Subcutaneous adipose tissue (tissue), 4 donors: ENCODE results near the gene LMNTD2. TPM values are rescaled to one million over a fixed set of nuclear protein-coding genes. Genes with fewer than 3 reads are reported as not detected.

ENCODE experiments used
- total RNA-seq, 4 donors: library from RNA; depleted of rRNA; stranded (reverse); fragments of >200 nt; gene quantifications; one replicate each; pipeline ENCODE4 v1.1.0, GENCODE V29; 2016
- TF ChIP-seq, protein P1 (sequence below): fragments of 450-650 bp; IDR thresholded peaks from one replicate; pipeline ENCODE4 v1.5.1; 2016; ENCODE audit warnings: low read depth, mild to moderate bottlenecking, control low read depth, antibody characterized with exemption, moderate library complexity

LMNTD2 gene
- total RNA-seq, 4 donors from 2014 or later: 0.65 to 2.4 (median 1.0) TPM

DNA sequence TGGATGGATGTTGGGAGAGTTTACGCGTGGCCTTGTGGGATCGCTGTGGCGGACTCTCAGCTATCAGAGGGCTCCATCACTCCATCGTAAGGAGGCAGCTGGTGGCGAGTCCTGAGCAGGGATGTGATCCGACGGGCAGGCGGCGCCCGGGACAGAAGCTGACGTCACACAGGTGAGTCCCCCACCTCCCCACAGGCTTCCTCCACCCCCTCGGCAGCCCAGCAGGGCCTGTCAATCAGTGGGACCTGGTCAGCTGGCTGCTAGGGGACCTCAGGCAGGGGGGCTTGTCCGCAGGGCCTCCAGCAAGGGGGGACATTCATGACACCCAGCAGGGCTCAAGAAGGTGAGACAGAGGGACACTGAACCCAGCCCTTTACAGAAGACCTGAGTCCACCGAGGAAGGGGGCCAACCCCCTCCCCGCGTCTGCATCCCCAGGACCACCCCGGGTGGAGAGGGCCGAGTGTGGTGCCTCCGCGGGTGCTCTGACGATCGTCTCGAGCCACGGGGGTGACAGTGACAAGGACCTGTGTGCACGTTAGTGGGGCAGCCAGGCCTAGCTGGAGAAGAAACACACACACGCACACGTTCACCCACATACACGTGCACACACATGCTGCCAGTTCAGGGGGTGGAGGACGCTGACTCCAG lies 32.2 kb downstream of the LMNTD2 start:
- TF ChIP-seq, protein P1, sequence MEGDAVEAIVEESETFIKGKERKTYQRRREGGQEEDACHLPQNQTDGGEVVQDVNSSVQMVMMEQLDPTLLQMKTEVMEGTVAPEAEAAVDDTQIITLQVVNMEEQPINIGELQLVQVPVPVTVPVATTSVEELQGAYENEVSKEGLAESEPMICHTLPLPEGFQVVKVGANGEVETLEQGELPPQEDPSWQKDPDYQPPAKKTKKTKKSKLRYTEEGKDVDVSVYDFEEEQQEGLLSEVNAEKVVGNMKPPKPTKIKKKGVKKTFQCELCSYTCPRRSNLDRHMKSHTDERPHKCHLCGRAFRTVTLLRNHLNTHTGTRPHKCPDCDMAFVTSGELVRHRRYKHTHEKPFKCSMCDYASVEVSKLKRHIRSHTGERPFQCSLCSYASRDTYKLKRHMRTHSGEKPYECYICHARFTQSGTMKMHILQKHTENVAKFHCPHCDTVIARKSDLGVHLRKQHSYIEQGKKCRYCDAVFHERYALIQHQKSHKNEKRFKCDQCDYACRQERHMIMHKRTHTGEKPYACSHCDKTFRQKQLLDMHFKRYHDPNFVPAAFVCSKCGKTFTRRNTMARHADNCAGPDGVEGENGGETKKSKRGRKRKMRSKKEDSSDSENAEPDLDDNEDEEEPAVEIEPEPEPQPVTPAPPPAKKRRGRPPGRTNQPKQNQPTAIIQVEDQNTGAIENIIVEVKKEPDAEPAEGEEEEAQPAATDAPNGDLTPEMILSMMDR: no peak

DNA sequence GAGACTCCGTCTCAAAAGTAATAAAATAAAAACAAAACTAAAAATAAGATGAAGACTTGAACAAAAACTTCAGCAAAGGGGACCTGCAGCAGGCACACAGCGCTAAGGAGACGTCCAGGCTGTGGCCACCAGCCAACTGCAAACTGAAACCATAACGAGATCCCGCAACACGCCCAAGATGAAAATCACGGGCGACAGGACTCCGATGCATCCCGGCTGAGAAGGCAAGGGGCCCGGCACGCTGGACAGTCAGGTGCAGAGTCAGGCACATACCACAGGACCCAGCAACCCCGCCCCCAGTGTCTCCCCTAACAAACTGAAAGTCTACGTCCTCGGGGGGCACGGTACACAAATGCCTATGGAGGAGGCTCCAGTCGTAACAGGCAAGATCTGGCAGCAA lies 34.3 kb downstream of the LMNTD2 start:
- TF ChIP-seq, protein P1: no peak

DNA sequence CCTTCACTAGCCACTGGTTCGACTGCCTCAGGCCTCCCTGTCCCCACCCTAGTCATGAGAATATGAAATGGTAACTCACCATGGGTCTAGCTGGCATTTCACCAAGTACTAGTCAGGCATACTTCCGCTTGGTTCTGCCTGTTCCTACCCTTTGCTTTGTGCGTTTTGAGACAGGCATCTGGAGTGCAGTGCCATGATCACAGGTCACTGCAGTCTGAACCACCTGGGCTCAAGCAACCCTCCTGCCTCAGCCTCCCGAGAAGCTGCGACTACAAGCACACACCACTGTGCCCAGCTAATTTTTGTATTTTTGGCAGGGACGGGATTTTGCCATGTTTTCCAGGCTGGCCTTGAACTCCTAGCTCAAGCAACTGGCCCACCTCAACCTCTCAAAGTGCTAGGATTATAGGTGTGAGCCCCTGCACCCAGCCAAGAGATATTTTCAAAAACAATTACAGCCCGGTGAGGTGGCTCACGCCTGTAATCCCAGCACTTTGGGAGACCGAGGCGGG lies 39.3 kb downstream of the LMNTD2 start:
- TF ChIP-seq, protein P1: no peak

DNA sequence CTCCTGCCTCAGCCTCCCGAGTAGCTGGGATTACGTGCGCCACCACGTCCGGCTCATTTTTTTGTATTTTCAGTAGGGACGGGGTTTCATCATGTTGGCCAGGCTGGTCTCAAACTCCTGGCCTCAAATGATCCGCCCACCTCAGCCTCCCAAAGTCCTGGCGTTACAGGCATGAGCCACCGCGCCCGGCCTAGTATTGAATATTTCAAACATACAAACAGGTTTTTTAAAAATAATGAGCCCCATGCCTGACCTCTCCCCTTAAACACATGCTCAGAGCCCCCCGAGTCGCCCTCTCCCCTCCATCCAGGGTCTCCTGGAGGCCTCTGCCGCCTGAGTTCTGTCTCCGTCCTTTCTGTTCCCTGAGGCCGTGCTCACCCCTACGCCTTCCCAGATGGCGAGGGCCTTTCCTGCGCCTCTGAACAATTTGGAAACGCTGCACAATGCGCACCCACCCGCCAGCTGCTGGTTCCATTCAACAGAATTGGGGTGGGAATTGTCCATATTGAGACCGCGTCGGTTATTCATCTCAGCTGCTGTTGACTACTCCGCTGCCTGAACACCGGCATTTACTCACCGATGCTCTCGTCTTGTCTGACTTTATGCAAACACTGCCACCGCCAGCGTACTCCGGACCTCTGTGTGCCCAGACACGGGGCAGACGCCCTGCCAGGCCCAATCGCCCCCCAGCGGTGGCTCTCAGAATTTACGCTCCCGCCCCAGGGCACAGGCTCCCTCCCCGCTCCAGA lies 39.9 kb downstream of the LMNTD2 start:
- TF ChIP-seq, protein P1: no peak

DNA sequence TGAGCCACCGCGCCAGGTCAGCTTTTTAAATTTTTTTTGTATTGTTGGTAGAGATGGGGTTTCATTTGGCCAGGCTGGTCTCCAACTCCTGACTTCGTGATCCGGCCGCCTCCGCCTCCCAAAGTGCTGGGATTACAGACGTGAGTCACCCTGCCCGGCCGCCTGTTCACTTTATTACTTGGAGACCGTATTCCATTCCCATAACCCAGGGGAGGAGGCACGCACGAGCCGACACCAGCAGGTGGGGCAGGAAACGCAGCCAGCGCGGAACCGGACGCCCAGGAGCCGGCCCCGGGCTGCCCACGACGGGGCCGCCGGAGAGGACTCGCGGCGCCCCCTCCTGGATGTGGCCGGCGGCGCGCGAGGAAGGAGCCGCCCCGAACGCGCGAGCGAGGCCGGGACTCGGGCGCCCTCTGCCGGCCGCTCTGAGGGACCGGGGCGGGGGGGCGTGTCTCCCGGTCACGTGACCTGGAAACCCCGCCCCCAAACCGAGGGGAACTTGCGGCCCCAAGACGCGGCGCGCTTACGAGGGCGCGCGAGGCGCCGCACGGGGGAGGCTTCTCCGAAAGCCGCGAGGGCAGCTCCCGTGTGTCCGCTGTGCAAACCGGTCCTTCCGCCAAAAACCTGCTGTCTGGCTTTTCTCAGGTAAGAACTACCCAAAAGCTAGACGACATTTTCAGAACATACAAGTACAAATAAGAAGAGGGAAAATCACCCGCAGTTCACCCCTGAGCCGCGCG lies 41.9 kb downstream of the LMNTD2 start:
- TF ChIP-seq, protein P1: no peak

DNA sequence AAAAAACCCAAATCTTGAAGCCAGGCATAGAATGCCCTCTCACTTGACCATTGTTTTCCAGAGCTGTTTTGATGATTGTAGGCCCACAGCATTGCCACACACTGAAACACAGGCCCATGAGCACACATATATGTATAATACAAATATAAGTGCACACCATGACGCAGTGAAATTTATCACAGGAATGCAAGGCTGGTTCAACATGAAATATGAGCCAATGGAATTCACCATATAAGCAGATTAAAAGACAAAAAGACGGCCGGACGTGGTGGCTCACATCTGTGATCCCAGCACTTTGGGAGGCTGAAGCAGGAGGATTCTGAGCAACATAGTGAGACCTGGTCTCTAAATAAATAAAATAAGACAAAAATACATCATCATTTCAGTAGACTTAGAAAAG lies 44.1 kb downstream of the LMNTD2 start:
- TF ChIP-seq, protein P1: no peak

DNA sequence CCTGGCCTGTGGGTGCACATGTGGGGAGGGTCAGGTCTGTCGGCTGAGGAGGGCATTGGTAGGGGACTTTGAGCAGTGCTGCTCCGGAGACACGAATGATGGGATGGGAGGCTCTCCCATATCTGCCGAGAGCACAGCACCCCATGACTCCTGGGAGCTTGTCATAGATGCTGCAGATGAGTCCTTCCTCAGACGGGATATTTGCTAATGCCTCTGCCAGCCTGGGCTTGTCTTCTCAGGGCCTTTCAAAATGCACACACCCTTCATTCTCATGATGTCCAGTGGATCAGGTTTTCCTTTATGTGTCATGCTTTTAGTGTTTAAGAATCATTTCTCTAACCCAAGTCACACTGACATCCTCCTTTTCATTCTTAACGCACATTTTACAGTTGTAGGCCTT lies 45.4 kb downstream of the LMNTD2 start:
- TF ChIP-seq, protein P1: no peak
